Measurements from ENCODE around the gene METAP1.

DNA sequence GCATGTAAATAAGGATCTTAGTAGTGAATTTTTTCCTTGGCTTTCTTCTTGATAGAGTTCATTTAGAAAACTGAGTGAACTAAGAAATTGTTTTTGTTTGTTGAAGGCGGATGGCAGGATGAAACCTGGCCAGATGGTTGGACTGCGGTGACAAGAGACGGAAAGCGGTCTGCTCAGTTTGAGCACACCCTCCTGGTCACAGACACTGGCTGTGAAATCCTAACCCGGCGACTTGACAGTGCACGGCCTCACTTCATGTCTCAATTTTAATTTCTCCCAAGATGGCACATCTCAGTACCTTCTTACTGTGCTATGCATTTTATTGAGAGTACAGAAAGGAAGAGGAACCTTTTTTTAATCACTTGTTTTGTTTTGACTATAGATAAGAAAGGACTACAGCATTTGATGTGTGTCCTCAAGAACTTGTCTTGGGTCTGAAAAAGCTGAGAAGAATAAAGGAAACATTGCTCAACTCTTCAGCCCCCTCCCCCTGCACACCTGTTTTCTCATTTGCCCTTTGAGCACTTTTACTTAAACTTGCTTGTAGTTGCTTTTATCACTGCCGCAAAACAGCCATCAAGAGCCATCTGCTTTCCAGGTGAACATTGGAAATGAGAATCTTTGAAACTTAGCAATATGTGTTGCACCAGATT lies 65.7 kb downstream of the METAP1 start:
- TF ChIP-seq POLR2AphosphoS5 (IDR thresholded peaks at IDR 0.05; ENCODE audit: insufficient read depth in 1 of 2, low read depth in 1 of 2) (no peak), CTCF (IDR thresholded peaks at IDR 0.05) (no peak)

All from vagina (tissue), 2 donors.